MM.1S (cell line): ENCODE data around the gene COX15.

Experiments
- EZH2 ChIP-seq: fragments of 300-600 bp; sonication (generic); optimal IDR thresholded peaks from 2 replicates; pipeline ENCODE3; 2017; ENCODE audit warnings: low read depth, mild to moderate bottlenecking, antibody characterized with exemption, low read length, mixed read lengths
- EZH2phosphoT487 ChIP-seq: fragments of 300-600 bp; sonication (generic); IDR thresholded peaks from 2 replicates; pipeline ENCODE4 v1.6.1; 2018; ENCODE audit warnings: antibody characterized with exemption, low read length
- TF ChIP-seq, protein P1 (sequence below): fragments of 300-600 bp; sonication (generic); IDR thresholded peaks from 2 replicates; pipeline ENCODE4 v1.5.1; 2016; ENCODE audit warnings: antibody characterized with exemption, low read length, mixed read lengths

DNA sequence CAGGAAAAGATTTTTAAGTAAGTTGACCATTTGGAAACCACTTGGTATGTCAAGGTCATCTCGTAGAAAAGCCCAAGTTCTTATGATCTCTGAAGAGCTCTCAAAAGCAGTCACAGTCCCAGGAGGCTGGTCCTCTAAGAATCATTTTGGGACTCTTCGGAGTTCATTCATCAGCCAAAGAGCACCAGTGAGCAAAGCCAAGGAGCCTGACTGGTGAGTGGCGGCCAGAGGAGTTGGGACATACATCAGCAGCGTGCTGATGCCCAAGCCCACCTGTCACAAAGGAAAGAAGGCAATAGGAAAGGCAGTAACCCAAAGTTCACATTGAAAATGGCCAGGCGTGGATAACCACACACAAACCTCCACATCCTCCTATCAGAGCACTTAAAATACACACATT lies 17.5 kb downstream of the COX15 start:
- TF ChIP-seq, protein P1, sequence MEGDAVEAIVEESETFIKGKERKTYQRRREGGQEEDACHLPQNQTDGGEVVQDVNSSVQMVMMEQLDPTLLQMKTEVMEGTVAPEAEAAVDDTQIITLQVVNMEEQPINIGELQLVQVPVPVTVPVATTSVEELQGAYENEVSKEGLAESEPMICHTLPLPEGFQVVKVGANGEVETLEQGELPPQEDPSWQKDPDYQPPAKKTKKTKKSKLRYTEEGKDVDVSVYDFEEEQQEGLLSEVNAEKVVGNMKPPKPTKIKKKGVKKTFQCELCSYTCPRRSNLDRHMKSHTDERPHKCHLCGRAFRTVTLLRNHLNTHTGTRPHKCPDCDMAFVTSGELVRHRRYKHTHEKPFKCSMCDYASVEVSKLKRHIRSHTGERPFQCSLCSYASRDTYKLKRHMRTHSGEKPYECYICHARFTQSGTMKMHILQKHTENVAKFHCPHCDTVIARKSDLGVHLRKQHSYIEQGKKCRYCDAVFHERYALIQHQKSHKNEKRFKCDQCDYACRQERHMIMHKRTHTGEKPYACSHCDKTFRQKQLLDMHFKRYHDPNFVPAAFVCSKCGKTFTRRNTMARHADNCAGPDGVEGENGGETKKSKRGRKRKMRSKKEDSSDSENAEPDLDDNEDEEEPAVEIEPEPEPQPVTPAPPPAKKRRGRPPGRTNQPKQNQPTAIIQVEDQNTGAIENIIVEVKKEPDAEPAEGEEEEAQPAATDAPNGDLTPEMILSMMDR: no peak
- TF ChIP-seq EZH2phosphoT487: no peak
- no peak for TF ChIP-seq EZH2
